ENCODE measurements around the gene TMPRSS9.

- TF ChIP-seq CTCF (IDR thresholded peaks at IDR 0.05; ENCODE audit: low read length): no peak
- no peak for TF ChIP-seq EZH2 (IDR thresholded peaks at IDR 0.05; ENCODE audit: borderline replicate concordance, low read length)
Observed at GRCh38 chr19:2398735-2399305, 38.8 kb downstream of the TMPRSS9 start.
